Measurements from ENCODE around the gene NRSN1. TPM values are rescaled to one million over a fixed set of nuclear protein-coding genes. Genes with fewer than 3 reads are reported as not detected.

Gene NRSN1
- total RNA-seq, 1 experiment from 2014 or later: not detected

Other genes starting within 250 kb of the NRSN1 start
- gene DCDC2, start 231.8 kb downstream of the NRSN1 start, total RNA-seq (2014; rRNA removed; shearing (Covaris generic)): 0.55 and 0.62 TPM in 2 replicates

Data from A172 (cell line).